GM19193 (cell line): ENCODE results near the gene CA10.

Experiments
- POLR2A ChIP-seq: IDR thresholded peaks from 4 replicates; pipeline ENCODE4 v1.6.1; 2011; ENCODE audit not compliant: insufficient read depth, insufficient read length; ENCODE audit errors: extremely low read depth

Gene CA10

GRCh38 chr17:51907041-51907440 lies 251.5 kb downstream of the CA10 start:
- no peak for TF ChIP-seq POLR2A

GRCh38 chr17:51904379-51904778 lies 254.1 kb downstream of the CA10 start:
- TF ChIP-seq POLR2A = no peak

GRCh38 chr17:51901242-51901641 lies 257.3 kb downstream of the CA10 start:
- TF ChIP-seq POLR2A = no peak

- TF ChIP-seq POLR2A = no peak
Observed at GRCh38 chr17:51891936-51892335, 266.6 kb downstream of the CA10 start.

GRCh38 chr17:51890710-51891109 lies 267.8 kb downstream of the CA10 start:
- no peak for TF ChIP-seq POLR2A

- no peak for TF ChIP-seq POLR2A
Observed at GRCh38 chr17:51888816-51889215, 269.7 kb downstream of the CA10 start.

GRCh38 chr17:51876986-51877385 lies 281.5 kb downstream of the CA10 start:
- no peak for TF ChIP-seq POLR2A

- TF ChIP-seq POLR2A = no peak
Observed at GRCh38 chr17:51873302-51873701, 285.2 kb downstream of the CA10 start.

- TF ChIP-seq POLR2A = no peak
Observed at GRCh38 chr17:51869387-51869786, 289.1 kb downstream of the CA10 start.

GRCh38 chr17:51860954-51861561 lies 297.5 kb downstream of the CA10 start:
- TF ChIP-seq POLR2A = no peak

GRCh38 chr17:51857052-51857597 lies 301.4 kb downstream of the CA10 start:
- TF ChIP-seq POLR2A = no peak

- TF ChIP-seq POLR2A = no peak
Observed at GRCh38 chr17:51855806-51856205, 302.7 kb downstream of the CA10 start.

- TF ChIP-seq POLR2A = no peak
Observed at GRCh38 chr17:51853857-51854256, 304.7 kb downstream of the CA10 start.

- no peak for TF ChIP-seq POLR2A
Observed at GRCh38 chr17:51852603-51853002, 305.9 kb downstream of the CA10 start.

- no peak for TF ChIP-seq POLR2A
Observed at GRCh38 chr17:51850201-51850600, 308.3 kb downstream of the CA10 start.

GRCh38 chr17:51848451-51848850 lies 310.1 kb downstream of the CA10 start:
- no peak for TF ChIP-seq POLR2A

- TF ChIP-seq POLR2A = no peak
Observed at GRCh38 chr17:51846566-51846965, 311.9 kb downstream of the CA10 start.

GRCh38 chr17:51845776-51846175 lies 312.7 kb downstream of the CA10 start:
- TF ChIP-seq POLR2A = no peak

- TF ChIP-seq POLR2A = no peak
Observed at GRCh38 chr17:51842763-51843162, 315.8 kb downstream of the CA10 start.
